Measurements from ENCODE around the gene MT1G. TPM values are rescaled to one million over a fixed set of nuclear protein-coding genes. Genes with fewer than 3 reads are reported as not detected.

The MT1G gene
- total RNA-seq, 4 donors from 2014 or later = 5.8 to 52.1 (median 16.5) TPM

DNA sequence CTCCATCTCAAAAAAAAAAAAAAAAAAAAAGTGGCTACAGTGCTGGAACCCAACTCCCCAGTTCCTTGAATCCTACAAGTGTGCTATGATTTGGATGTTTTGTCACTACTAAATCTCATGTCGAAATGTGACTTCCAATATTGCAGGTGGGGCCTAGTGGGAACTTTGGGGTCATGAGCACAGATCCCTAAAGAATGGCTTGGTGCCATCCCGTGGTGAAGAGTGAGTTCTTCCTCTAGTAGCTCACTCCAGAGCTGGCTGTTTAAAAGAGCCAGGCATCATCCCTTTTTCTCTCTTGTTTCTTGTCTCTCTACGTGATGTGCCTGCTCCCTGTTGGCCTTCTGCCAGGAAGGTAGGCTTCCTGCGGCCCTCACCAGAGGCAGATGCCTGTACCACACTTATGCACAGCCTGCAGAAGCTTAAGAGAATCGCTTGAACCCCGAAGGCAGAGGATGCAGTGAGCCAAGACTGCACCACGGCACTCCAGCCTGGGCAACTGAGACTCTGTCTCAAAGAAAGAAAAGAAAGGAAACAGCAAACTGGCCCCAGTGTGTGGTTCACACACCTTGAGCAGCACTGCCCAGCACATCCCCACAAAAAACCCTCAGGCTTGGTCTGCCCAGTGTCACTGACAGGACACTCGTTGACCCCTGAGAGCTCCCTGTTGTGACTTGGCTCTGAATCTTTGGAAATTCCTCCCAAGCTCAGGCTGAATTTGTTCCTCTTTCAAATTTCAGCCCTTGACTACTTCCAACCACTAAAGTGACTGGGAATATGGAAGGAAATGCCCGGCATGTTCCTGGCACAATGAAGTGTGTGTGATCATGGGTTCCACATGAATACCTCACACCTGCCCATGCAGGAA lies 39.1 kb downstream of the MT1G start:
- Histone ChIP-seq H3K27me3 (peaks cover 0 to 35% (median 0%) of the 10 kb centered on the region in 4 donors), H3K27ac (peak overlapping the region in 3 of 4 donors; percentile 3 to 45 (median 39)), H3K4me1 (peaks cover 18 to 56% (median 21%) of the 10 kb centered on the region in 3 donors), H3K36me3 (no peaks in the 10 kb centered on the region), H3K4me3 (no peak overlapping the region), H3K9me3 (no peaks in the 10 kb centered on the region)
- DNase-seq = no peak
- intact Hi-C loops (cut with DNase I) = no loop called here
- TF ChIP-seq POLR2A (IDR thresholded peaks at IDR 0.05) = no peak
- no peak for TF ChIP-seq CTCF (IDR thresholded peaks at IDR 0.05)
- WGBS, 2 donors = 49 to 58% methylated on average over 7 to 8 of the region's 9 CpGs

DNA sequence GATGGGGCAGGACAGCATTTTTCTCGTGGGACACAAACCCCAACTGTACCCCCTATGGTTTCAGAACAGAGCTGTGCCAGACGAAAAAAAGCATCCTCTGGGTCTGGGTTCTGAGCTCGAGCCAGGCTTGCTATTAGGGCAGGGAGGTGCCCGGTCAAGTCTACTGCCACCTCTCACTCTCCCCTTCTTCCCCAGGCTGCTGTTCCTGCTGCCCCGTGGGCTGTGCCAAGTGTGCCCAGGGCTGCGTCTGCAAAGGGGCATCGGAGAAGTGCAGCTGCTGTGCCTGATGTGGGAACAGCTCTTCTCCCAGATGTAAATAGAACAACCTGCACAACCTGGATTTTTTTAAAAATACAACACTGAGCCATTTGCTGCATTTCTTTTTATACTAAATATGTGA lies 41.2 kb downstream of the MT1G start:
- peak overlapping the region; percentile 43 to 81 (median 66) for H3K4me3 ChIP-seq
- peaks cover 0 to 15% (median 0%) of the 10 kb centered on the region in 4 donors for H3K27me3 ChIP-seq
- intact Hi-C loops (cut with DNase I) = no loop called here
- peak overlapping the region; percentile 79 to 96 (median 90) for H3K27ac ChIP-seq
- TF ChIP-seq POLR2A (IDR thresholded peaks at IDR 0.05) (no peak), CTCF (IDR thresholded peaks at IDR 0.05) (no peak)
- H3K36me3 ChIP-seq = no peaks in the 10 kb centered on the region
- 29 to 33% methylated on average over 1 to 6 of the region's 7 CpGs for WGBS, 2 donors
- DNase-seq = no peak
- H3K4me1 ChIP-seq = peaks cover 6 to 36% (median 9%) of the 10 kb centered on the region in 3 donors
- H3K9me3 ChIP-seq = no peaks in the 10 kb centered on the region

DNA sequence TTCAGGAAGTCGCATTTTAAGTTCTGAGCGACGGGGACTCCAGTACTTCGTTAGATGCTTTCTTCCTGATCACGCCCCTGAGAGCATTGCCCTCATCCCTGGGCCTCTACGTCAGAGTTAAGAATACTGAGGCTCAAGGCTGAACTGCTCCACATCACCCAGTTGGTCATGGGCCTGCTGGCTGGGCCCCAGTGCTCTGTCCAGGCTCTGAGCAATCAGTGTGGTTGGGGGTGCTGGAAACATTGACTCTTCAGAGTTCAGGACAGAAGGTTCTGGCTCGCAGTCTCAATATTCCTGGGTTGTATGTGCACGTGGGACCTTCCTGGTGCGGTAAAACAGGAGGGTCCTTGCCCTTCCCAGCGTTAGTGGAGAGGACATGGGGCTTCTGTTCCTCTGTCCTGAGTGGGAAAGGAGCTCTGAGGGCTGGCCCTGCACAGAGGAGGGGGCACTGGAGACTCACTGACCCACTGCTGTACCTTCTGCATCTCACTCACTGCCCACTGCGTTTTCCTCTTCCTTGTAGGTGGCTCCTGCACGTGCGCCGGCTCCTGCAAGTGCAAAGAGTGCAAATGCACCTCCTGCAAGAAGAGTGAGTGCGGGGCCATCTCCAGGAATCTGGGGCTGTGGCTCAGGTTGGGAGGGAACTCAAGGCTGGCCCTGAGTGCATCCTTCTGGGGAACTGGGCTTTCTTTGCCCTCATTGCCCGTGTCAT lies 41.8 kb downstream of the MT1G start:
- Histone ChIP-seq H3K27me3 (peaks cover 0 to 12% (median 0%) of the 10 kb centered on the region in 4 donors), H3K4me3 (peak overlapping the region; percentile 43 to 81 (median 66)), H3K27ac (peak overlapping the region; percentile 79 to 96 (median 90)), H3K36me3 (no peaks in the 10 kb centered on the region), H3K4me1 (peaks cover 6 to 33% (median 9%) of the 10 kb centered on the region in 3 donors), H3K9me3 (no peaks in the 10 kb centered on the region)
- DNase-seq = no peak
- intact Hi-C loops (cut with DNase I) = no loop called here
- WGBS, 2 donors = 16 to 42% methylated on average over 6 to 8 of the region's 16 CpGs
- no peak for TF ChIP-seq POLR2A (IDR thresholded peaks at IDR 0.05)
- TF ChIP-seq CTCF (IDR thresholded peaks at IDR 0.05) = no peak

- no peak for DNase-seq
- Histone ChIP-seq H3K27ac (peak within 1 kb of the TSS; percentile 79 to 96 (median 90)), H3K27me3 (peaks cover 0 to 10% (median 0%) of the 10 kb centered on the region in 4 donors), H3K4me3 (peak within 1 kb of the TSS; percentile 43 to 81 (median 66)), H3K9me3 (no peaks in the 10 kb centered on the region), H3K36me3 (no peaks in the 10 kb centered on the region), H3K4me1 (peaks cover 6 to 33% (median 9%) of the 10 kb centered on the region in 3 donors)
- TF ChIP-seq POLR2A (IDR thresholded peaks at IDR 0.05) (peak in 3 of 4 donors; percentile 13 to 89 (median 88)), CTCF (IDR thresholded peaks at IDR 0.05) (no peak)
- 4 to 9% methylated on average over 12 to 15 of the region's 62 CpGs for WGBS, 2 donors
- intact Hi-C loops (cut with DNase I) = no loop called here
These were observed 42.5 kb downstream of the MT1G start, which contains the start of gene MT1E for GRCh38 chr16:56625140-56625942. TSS of gene MT1E (plus strand) at chr16:56625781. CDS start at chr16:56625852, 71 bp downstream.
